Activated T-cell treated with anti-CD3 and anti-CD28 coated beads, Interleukin-2, amount 50 U/mL, for 48 hours (primary cell): Measurements from ENCODE around the gene CRTC1.

Source experiments
- DNase-seq, 2 experiments: peaks; one replicate each; pipeline ENCODE4 v3.0.0-alpha.2; 2020

The CRTC1 gene

GRCh38 chr19:18788529-18789421 is 105.3 kb downstream of the CRTC1 start:
- DNase-seq, result peak in 1 of 2 experiments; percentile 34

GRCh38 chr19:18789422-18789869 is 106.0 kb downstream of the CRTC1 start:
- no peak for DNase-seq

- DNase-seq, result peak; percentile 38 to 54
Observed at GRCh38 chr19:18789883-18790565, 106.5 kb downstream of the CRTC1 start.

- no peak for DNase-seq
Observed at GRCh38 chr19:18790566-18791314, 107.3 kb downstream of the CRTC1 start, which contains the start of gene COMP. Gene COMP (minus strand): TSS chr19:18791305. CDS start chr19:18791269, 36 bp downstream.

- DNase-seq, result no peak
Observed at GRCh38 chr19:18791315-18791678, 107.8 kb downstream of the CRTC1 start.

- DNase-seq, result no peak
Observed at GRCh38 chr19:18792661-18793060, 109.2 kb downstream of the CRTC1 start.

GRCh38 chr19:18793144-18794028 is 109.9 kb downstream of the CRTC1 start:
- no peak for DNase-seq

- no peak for DNase-seq
Observed at GRCh38 chr19:18794029-18794313, 110.5 kb downstream of the CRTC1 start.

- no peak for DNase-seq
Observed at GRCh38 chr19:18794692-18795091, 111.2 kb downstream of the CRTC1 start.

- no peak for DNase-seq
Observed at GRCh38 chr19:18795540-18795939, 112.1 kb downstream of the CRTC1 start.

- no peak for DNase-seq
Observed at GRCh38 chr19:18796239-18796638, 112.8 kb downstream of the CRTC1 start.

- no peak for DNase-seq
Observed at GRCh38 chr19:18798384-18799352, 115.2 kb downstream of the CRTC1 start.

GRCh38 chr19:18799389-18799970 is 116.0 kb downstream of the CRTC1 start:
- no peak for DNase-seq

- no peak for DNase-seq
Observed at GRCh38 chr19:18800079-18800478, 116.6 kb downstream of the CRTC1 start.

- no peak for DNase-seq
Observed at GRCh38 chr19:18800636-18801035, 117.2 kb downstream of the CRTC1 start.

GRCh38 chr19:18802354-18802753 is 118.9 kb downstream of the CRTC1 start:
- DNase-seq, result no peak

- no peak for DNase-seq
Observed at GRCh38 chr19:18803550-18804138, 120.2 kb downstream of the CRTC1 start.

- DNase-seq, result no peak
Observed at GRCh38 chr19:18804139-18804601, 120.7 kb downstream of the CRTC1 start.

GRCh38 chr19:18804643-18805042 is 121.2 kb downstream of the CRTC1 start:
- DNase-seq, result no peak

- DNase-seq, result no peak
Observed at GRCh38 chr19:18807861-18808331, 124.4 kb downstream of the CRTC1 start.
